Measurements from ENCODE around the gene GPR78.

GRCh38 chr4:8538703-8539567 lies 41.3 kb upstream of the GPR78 start:
- no peak for TF ChIP-seq CTCF (IDR thresholded peaks at IDR 0.05)
- TF ChIP-seq POLR2A (IDR thresholded peaks at IDR 0.05) = no peak

All from sigmoid colon (tissue), 3 donors.